H1 (cell line): Measurements from ENCODE around the gene ORC5. TPM values are rescaled to one million over a fixed set of nuclear protein-coding genes. Genes with fewer than 3 reads are reported as not detected.

Source experiments
- CTCF ChIA-PET: fragments of 300-600 bp; sonication (Branson Sonifier 250); formaldehyde crosslinking; loops from one replicate; lab custom pipeline; 2021; ENCODE audit not compliant: partially characterized antibody; lab: Charles Lee
- POLR2A ChIA-PET: fragments of 300-600 bp; sonication (Branson Sonifier 250); formaldehyde crosslinking; loops from one replicate; lab custom pipeline; 2021; ENCODE audit warnings: inconsistent platforms; ENCODE audit not compliant: partially characterized antibody; lab: Charles Lee
- DNase-seq, 2 experiments: peaks; one replicate each; pipeline versions ENCODE4 v3.0.0 to v3.0.0-alpha.2; 2010 to 2022; ENCODE audit warnings: low spot score in 2 of 2, low read depth in 1 of 2, mixed read lengths in 1 of 2
- FAIRE-seq: peaks from 2 replicates; lab custom pipeline; 2011; peaks lifted over from hg19 to GRCh38; lab: Jason Lieb, UNC
- H2AFZ ChIP-seq: 2 replicates; pipeline ENCODE4 v1.8.1; 2012; ENCODE audit warnings: low read length, inconsistent platforms
- H2AK5ac ChIP-seq: 2 replicates; pipeline ENCODE4 v1.6.1; 2013; ENCODE audit warnings: low read depth, low read length
- H2BK120ac ChIP-seq: replicated peaks from 2 replicates; pipeline ENCODE3; 2013; ENCODE audit warnings: low read depth, low read length, inconsistent platforms
- H2BK12ac ChIP-seq: 2 replicates; pipeline ENCODE4 v1.6.1; 2013; ENCODE audit warnings: low read depth, low read length
- H2BK15ac ChIP-seq: 2 replicates; pipeline ENCODE4 v1.6.1; 2013; ENCODE audit warnings: low read length
- H2BK20ac ChIP-seq: 2 replicates; pipeline ENCODE4 v1.6.1; 2013; ENCODE audit warnings: low read length
- H2BK5ac ChIP-seq: 2 replicates; pipeline ENCODE4 v1.6.1; 2013; ENCODE audit warnings: low read depth, low read length
- H3K14ac ChIP-seq: 2 replicates; pipeline ENCODE4 v1.6.1; 2013; ENCODE audit warnings: inconsistent platforms; ENCODE audit not compliant: insufficient read length
- H3K18ac ChIP-seq: 2 replicates; pipeline ENCODE4 v1.6.1; 2013; ENCODE audit warnings: low read length; ENCODE audit errors: extremely low read depth
- H3K23ac ChIP-seq: 2 replicates; pipeline ENCODE4 v1.6.1; 2013; ENCODE audit warnings: inconsistent platforms; ENCODE audit not compliant: insufficient read length
- H3K23me2 ChIP-seq: 2 replicates; pipeline ENCODE4 v1.6.1; 2013; ENCODE audit warnings: low read depth, low read length
- H3K27ac ChIP-seq: 2 replicates; pipeline ENCODE4 v1.6.1; 2011; ENCODE audit warnings: low read depth, low read length, inconsistent platforms
- H3K27me3 ChIP-seq, 4 experiments: replicated peaks in 1 of 4; 1 replicate in 1 of 4; 2 replicates in 3 of 4; pipeline versions ENCODE4 v1.6.1 to v1.8.1; 2011 to 2013; ENCODE audit warnings: low read length in 3 of 4, mild to moderate bottlenecking in 3 of 4, inconsistent platforms in 2 of 4, mixed read lengths in 2 of 4, moderate library complexity in 1 of 4; ENCODE audit not compliant: control insufficient read depth in 3 of 4, insufficient read depth in 3 of 4; ENCODE audit errors: extremely low read depth in 1 of 4
- H3K36me3 ChIP-seq, 4 experiments: 2 replicates each; pipeline versions ENCODE4 v1.6.1 to v1.8.1; 2011 to 2013; ENCODE audit warnings: mild to moderate bottlenecking in 4 of 4, low read length in 3 of 4, moderate library complexity in 2 of 4, control low read depth in 1 of 4, inconsistent platforms in 1 of 4; ENCODE audit not compliant: insufficient read depth in 4 of 4, control insufficient read depth in 2 of 4
- H3K4ac ChIP-seq: replicated peaks from 2 replicates; pipeline ENCODE3; 2013; ENCODE audit warnings: low read length, low read depth, mixed read lengths, inconsistent platforms; ENCODE audit not compliant: insufficient read length
- H3K4me1 ChIP-seq, 4 experiments: replicated peaks in 1 of 4; 1 replicate in 1 of 4; 2 replicates in 3 of 4; pipeline versions ENCODE4 v1.6.1 to v1.8.1; 2011 to 2013; ENCODE audit warnings: low read length in 3 of 4, inconsistent platforms in 2 of 4, mixed read lengths in 1 of 4; ENCODE audit not compliant: insufficient read depth in 4 of 4, control insufficient read depth in 3 of 4
- H3K4me2 ChIP-seq, 2 experiments: 2 replicates each; pipeline versions ENCODE4 v1.6.1 to v1.8.1; 2011 to 2013; ENCODE audit warnings: low read depth in 2 of 2, low read length in 2 of 2, control low read depth in 1 of 2, inconsistent platforms in 1 of 2, mild to moderate bottlenecking in 1 of 2; ENCODE audit not compliant: insufficient read depth in 1 of 2
- H3K4me3 ChIP-seq, 4 experiments: fragments of 200-600, 300-600 bp in 1 of 4; sonication (generic), shearing (Covaris generic), sonication (Bioruptor Twin) in 1 of 4; 2 replicates each; pipeline versions ENCODE4 v1.5.1 to v1.8.1; 2011 to 2016; ENCODE audit warnings: low read length in 4 of 4, low read depth in 3 of 4, control low read depth in 2 of 4, inconsistent platforms in 2 of 4, mild to moderate bottlenecking in 2 of 4, mixed read lengths in 1 of 4, moderate library complexity in 1 of 4; ENCODE audit not compliant: insufficient read depth in 2 of 4; ENCODE audit errors: extremely low read depth in 1 of 4
- H3K56ac ChIP-seq: replicated peaks from 2 replicates; pipeline ENCODE3; 2013; ENCODE audit warnings: low read depth, mild to moderate bottlenecking, mixed read lengths, low read length, inconsistent platforms; ENCODE audit not compliant: insufficient read length
- H3K79me1 ChIP-seq: 2 replicates; pipeline ENCODE4 v1.6.1; 2013; ENCODE audit warnings: low read depth, low read length, control low read depth
- H3K79me2 ChIP-seq, 2 experiments: 2 replicates each; pipeline versions ENCODE4 v1.6.1 to v1.8.1; 2012 to 2013; ENCODE audit warnings: low read length in 2 of 2, mild to moderate bottlenecking in 2 of 2, inconsistent platforms in 1 of 2; ENCODE audit not compliant: insufficient read depth in 2 of 2, control insufficient read depth in 1 of 2
- H3K9ac ChIP-seq, 4 experiments: replicated peaks in 1 of 4; 1 replicate in 1 of 4; 2 replicates in 3 of 4; pipeline versions ENCODE4 v1.6.1 to v1.8.1; 2011 to 2013; ENCODE audit warnings: low read depth in 3 of 4, low read length in 3 of 4, control low read depth in 2 of 4, mild to moderate bottlenecking in 2 of 4, moderate library complexity in 2 of 4, inconsistent platforms in 1 of 4; ENCODE audit errors: extremely low read depth in 1 of 4
- H3K9me3 ChIP-seq, 2 experiments: 2 replicates each; pipeline versions ENCODE4 v1.6.1 to v1.8.1; 2012 to 2013; ENCODE audit warnings: mild to moderate bottlenecking in 2 of 2, moderate library complexity in 2 of 2, control low read depth in 1 of 2, inconsistent platforms in 1 of 2, low read depth in 1 of 2, low read length in 1 of 2, mixed read lengths in 1 of 2; ENCODE audit not compliant: insufficient read depth in 2 of 2
- H4K20me1 ChIP-seq, 2 experiments: replicated peaks in 1 of 2; 2 replicates each; pipeline versions ENCODE3 to v1.8.1; 2011 to 2013; ENCODE audit warnings: inconsistent platforms in 2 of 2, low read length in 2 of 2, mild to moderate bottlenecking in 1 of 2; ENCODE audit not compliant: insufficient read depth in 2 of 2, control insufficient read depth in 1 of 2
- H4K5ac ChIP-seq: 2 replicates; pipeline ENCODE4 v1.6.1; 2013; ENCODE audit warnings: low read length, low read depth, mixed read lengths, inconsistent platforms; ENCODE audit not compliant: insufficient read length
- H4K8ac ChIP-seq: 2 replicates; pipeline ENCODE4 v1.8.0; 2013; ENCODE audit warnings: mild to moderate bottlenecking, moderate library complexity, low read length, inconsistent platforms; ENCODE audit not compliant: insufficient read depth; ENCODE audit errors: extremely low read depth
- H4K91ac ChIP-seq: replicated peaks from 2 replicates; pipeline ENCODE3; 2013; ENCODE audit warnings: low read length, mixed read lengths, inconsistent platforms; ENCODE audit not compliant: insufficient read length
- HDAC6 ChIP-seq: IDR thresholded peaks from one replicate; pipeline ENCODE4 v1.7.1; 2012; ENCODE audit warnings: low read depth, mild to moderate bottlenecking, inconsistent platforms, low read length, moderate library complexity
- RFX5 ChIP-seq: IDR thresholded peaks from 2 replicates; pipeline ENCODE4 v1.6.1; 2011; ENCODE audit warnings: low read depth, low read length, improper control_type of control experiment, borderline replicate concordance
- SIRT6 ChIP-seq: IDR thresholded peaks from one replicate; pipeline ENCODE4 v1.7.1; 2012; ENCODE audit warnings: low read length, inconsistent platforms
- TAF7 ChIP-seq: optimal IDR thresholded peaks from 2 replicates; pipeline ENCODE3; 2011; ENCODE audit warnings: low read depth, mild to moderate bottlenecking, inconsistent platforms, low read length, moderate library complexity, borderline replicate concordance
- WGBS, 2 experiments: shearing (Covaris generic) in 1 of 2; methylation state at CpG; one replicate each; pipeline versions ENCODE4 v1.1.6 to v1.1.7; 2013 to 2015; ENCODE audit warnings: low lambda C conversion rate in 2 of 2, mixed read lengths in 2 of 2, inconsistent platforms in 1 of 2, low coverage in 1 of 2, missing lambda C conversion rate in 1 of 2; ENCODE audit not compliant: insufficient replicate concordance in 2 of 2, insufficient coverage in 1 of 2, insufficient read length in 1 of 2; ENCODE audit errors: extremely low coverage in 1 of 2, missing lambda C conversion rate in 1 of 2; 5-methylcytosine and 5-hydroxymethylcytosine counted together
- polyA plus RNA-seq, 7 experiments: library from polyadenylated mRNA; depleted of rRNA in 3 of 7; stranded (reverse) in 5 of 7; unstranded in 2 of 7; fragments of >200 nt in 5 of 7; fragments of 200-250 nt in 2 of 7; gene quantifications; 1 replicate in 5 of 7; 2 replicates in 1 of 7; 4 replicates in 1 of 7; pipeline versions ENCODE4 v1.2.1 to v1.2.3, GENCODE V29; 2011 to 2013; ENCODE audit warnings: missing spikeins in 2 of 7, mixed read lengths in 2 of 7
- total RNA-seq: library from RNA; stranded (reverse); fragmentation: NEBNext Ultra II Directional; extraction: Animal tissue kit (Norgen Biotek cat#: 25700); gene quantifications from 2 replicates; pipeline ENCODE4 v1.2.1, GENCODE V29; 2021

The ORC5 gene
- total and polyA plus RNA-seq, 2 of the 8 experiments (the other 6 are each of a cell fraction or from before 2014, with no cell fraction given): 7.7 to 19.9 TPM

DNA sequence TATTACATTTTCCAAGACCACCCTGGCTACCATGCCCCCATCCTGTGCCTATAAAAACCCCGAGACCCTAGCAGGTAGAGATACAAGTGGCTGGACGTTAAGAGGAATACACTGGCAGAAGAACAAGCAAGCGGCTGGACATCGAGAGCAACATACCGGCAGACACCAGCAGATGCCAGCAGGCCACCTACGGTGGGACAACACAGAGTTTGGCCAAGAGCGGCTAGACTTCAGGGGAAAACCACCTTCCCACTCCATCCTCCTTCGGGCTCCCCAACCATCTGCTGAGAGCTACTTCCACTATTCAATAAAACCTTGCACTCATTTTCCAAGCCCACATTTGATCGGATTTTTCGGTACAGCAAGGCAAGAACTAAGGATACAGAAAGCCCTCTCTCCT is 70.3 kb downstream of the ORC5 start:
- H3K9ac ChIP-seq: no peak overlapping the region
- no peak overlapping the region for H3K4me2 ChIP-seq
- H3K79me2 ChIP-seq: no peaks in the 10 kb centered on the region
- no peaks in the 10 kb centered on the region for H3K4me1 ChIP-seq
- no peak overlapping the region for H2BK5ac ChIP-seq
- no peak overlapping the region for H4K8ac ChIP-seq
- H2BK20ac ChIP-seq: no peak overlapping the region
- H3K79me1 ChIP-seq: no peaks in the 10 kb centered on the region
- no peak overlapping the region for H3K4me3 ChIP-seq
- H3K27me3 ChIP-seq: no peaks in the 10 kb centered on the region
- no peak overlapping the region for H2BK15ac ChIP-seq
- no peak overlapping the region for H4K91ac ChIP-seq
- H2AK5ac ChIP-seq: no peak overlapping the region
- no peak overlapping the region for H2BK120ac ChIP-seq
- peaks cover 0 to 14% (median 0%) of the 10 kb centered on the region in 4 experiments; a peak in 2 of 8 replicates for H3K36me3 ChIP-seq
- H3K9me3 ChIP-seq: no peaks in the 10 kb centered on the region
- H4K5ac ChIP-seq: no peak overlapping the region
- no peak overlapping the region for H3K56ac ChIP-seq
- no peak overlapping the region for H2AFZ ChIP-seq
- no peaks in the 10 kb centered on the region for H3K23me2 ChIP-seq
- no peak overlapping the region for H3K18ac ChIP-seq
- TF ChIP-seq RFX5 (no peak), HDAC6 (no peak), TAF7 (no peak), SIRT6 (no peak)
- ChIA-PET POLR2A (interaction anchor here (1.0 kb wide), 1 partner anchor 13 kb away, joined by 3 read pairs; no protein-coding TSS in a partner anchor), CTCF (interaction anchor here (0.6 to 1.0 kb wide), 4 partner anchors 15 to 691 kb away, joined by 3 read pairs; no protein-coding TSS in a partner anchor)
- FAIRE-seq: no peak
- WGBS, 2 experiments: 96% methylated on average over 10 of the region's 10 CpGs; no CpG with 5 or more reads in 1 of the 2 experiments
- peaks cover 0 to 4% of the 10 kb centered on the region in 2 experiments for H4K20me1 ChIP-seq
- H3K23ac ChIP-seq: no peak overlapping the region
- H3K27ac ChIP-seq: no peak overlapping the region
- no peak overlapping the region for H3K14ac ChIP-seq
- no peak overlapping the region for H3K4ac ChIP-seq
- no peak overlapping the region for H2BK12ac ChIP-seq
- no peak for DNase-seq
